HG02763 (cell line): ENCODE measurements around the gene STXBP4.
A peak's percentile ranks its signal among the peaks of the same experiment; 100 is the strongest.

Experiments
- ATAC-seq: cut with Tn5 transposase; IDR thresholded peaks from one replicate; pipeline ENCODE4 v1.9.1; 2021; ENCODE audit warnings: mild to moderate bottlenecking, moderate library complexity; ENCODE audit not compliant: unreplicated experiment

Gene STXBP4

DNA sequence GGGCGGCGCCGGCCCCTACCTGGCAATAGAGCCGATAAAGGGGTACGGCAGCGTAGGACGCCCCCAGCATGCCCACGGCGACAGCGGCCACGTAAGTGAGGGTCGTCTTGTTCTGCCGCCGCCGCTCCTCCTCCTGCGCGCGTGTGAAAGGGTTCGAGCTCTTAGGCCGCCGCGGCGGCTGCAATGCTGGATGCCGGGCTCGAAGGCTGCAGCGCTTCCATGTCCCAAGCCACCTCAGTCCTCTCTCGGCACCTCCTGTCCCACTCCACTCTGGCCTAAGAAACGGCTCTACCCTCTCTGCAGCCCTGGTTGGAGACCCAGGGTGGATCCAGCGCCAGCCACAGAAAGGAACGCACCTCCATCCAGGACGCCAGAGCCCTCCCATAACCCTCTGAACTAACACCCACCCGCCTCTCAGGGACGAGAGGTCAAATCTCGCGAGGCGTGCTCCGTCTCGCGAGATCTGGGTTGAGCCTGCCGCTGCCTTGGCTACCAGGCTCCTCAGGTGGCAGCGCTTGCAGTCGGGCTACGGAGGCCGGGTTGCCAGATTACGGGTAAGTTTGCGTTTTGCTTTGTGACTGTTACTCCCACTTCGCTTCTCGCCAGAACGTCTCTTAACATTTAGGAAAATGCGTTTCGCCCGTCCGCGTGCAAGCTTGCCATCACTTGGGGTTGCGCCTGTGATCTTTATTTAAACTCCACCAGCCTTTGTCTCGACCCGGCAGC is at the start of gene STXBP4, which contains the start of gene COX11:
STXBP4 (plus strand) TSS at position 504 of the 726 bp plus-strand sequence. CDS start 17,455 bp downstream, outside the sequence.
COX11 (minus strand) TSS at position 393 of the 726 bp plus-strand sequence; CDS start at position 385, 8 bp downstream.
- ATAC-seq = peak; percentile 88

- no peak for ATAC-seq
These were observed 49.1 kb upstream of the STXBP4 start for GRCh38 chr17:54919425-54919824.

DNA sequence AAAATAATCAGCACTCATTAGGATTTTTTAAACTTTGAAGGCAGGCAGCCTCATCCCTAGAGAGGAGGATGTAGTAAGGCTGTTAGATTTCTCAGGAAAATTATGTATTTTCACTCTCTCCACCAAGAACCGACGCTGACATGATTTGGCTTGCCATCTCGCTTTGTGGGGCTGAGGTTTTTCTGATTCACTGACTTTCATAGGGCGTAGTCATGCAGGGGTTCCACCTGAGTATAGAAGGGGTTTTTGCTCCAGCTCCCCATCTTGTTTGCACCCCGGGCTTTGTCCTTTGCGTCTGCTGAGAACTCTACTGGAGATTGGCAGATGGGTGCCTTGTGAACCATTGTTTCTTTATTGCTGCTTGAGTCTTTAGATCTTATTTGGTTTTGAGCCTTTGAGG is 47.7 kb upstream of the STXBP4 start:
- ATAC-seq = no peak

DNA sequence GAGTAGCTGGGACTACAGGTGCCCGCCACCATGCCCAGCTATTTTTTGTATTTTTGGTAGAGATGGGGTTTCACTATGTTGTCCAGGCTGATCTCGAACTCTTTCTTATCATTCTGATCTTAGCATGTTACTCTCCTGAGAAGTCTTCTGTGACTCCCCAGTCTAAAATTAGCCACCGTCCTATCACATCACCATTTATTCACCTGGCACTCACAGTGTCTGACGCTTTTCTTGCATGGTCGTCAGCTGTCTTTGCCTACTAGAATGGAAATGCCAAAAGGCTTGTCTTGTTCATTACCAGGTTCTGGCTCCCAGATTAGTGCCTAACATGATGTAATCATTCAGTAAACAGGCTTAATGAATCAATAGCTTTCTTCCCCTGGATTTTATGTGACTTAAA is 44.2 kb upstream of the STXBP4 start:
- no peak for ATAC-seq

GRCh38 chr17:54927525-54927924 is 41.0 kb upstream of the STXBP4 start:
- ATAC-seq = no peak

DNA sequence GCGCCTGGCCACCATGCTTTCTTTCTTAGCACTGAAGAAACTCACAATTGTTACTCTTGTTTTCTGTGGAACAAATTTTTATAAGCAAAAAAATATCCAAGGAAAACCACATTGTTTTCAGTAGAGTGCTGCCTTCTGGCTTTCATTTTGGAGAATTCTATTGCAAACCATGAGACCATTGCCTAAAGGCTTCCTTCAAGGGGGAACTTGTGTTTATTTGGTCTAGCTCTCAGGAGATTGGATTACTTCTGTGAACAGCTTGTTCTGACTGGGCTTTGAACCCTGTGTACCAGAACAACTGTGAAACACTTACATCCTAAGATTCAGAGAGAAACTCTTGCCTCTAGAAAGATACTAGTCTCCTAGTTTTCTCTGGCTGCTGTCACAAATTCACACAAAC is 35.9 kb upstream of the STXBP4 start:
- no peak for ATAC-seq

GRCh38 chr17:54933921-54934320 is 34.6 kb upstream of the STXBP4 start:
- ATAC-seq = no peak

- no peak for ATAC-seq
These were observed 33.1 kb upstream of the STXBP4 start for GRCh38 chr17:54935471-54935870.

DNA sequence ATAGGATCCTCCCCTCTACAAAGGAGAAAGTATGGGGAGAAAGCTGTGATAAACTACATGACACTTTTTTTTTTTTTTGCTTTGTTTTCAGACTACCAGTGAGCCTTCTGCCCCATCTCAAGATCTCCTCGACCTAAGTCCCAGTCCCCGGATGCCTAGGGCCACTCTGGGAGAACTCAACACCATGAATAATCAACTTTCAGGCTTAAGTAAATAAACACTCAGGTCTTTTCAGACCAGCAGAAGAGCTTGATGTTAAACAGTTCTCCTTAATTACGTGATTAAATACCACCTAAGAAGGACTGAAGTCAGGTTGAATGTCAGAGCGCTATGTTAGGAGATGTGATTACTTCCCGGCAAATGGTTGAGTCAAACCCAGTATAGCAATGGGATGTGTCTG is 31.5 kb upstream of the STXBP4 start:
- no peak for ATAC-seq

GRCh38 chr17:54937426-54937825 is 31.1 kb upstream of the STXBP4 start:
- no peak for ATAC-seq

DNA sequence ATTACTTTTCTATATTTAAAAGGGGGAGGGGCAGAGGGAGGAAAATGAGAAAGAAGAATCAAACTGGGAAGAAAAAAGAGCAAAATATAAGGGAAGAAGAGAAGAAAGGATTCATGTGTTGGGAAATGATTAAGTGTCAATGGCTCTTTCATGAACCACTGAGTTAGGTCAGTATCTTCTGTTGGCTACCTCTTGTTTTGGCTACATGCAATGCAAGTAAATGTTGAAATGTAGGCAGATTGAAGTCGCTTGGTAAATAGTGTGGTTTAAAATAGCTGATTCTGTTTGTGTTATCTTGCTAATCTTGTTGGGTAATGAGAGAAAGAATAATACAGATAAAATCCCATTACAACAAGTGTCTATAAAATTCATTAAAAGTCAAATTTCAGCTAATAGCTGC is 27.3 kb upstream of the STXBP4 start:
- ATAC-seq = no peak

DNA sequence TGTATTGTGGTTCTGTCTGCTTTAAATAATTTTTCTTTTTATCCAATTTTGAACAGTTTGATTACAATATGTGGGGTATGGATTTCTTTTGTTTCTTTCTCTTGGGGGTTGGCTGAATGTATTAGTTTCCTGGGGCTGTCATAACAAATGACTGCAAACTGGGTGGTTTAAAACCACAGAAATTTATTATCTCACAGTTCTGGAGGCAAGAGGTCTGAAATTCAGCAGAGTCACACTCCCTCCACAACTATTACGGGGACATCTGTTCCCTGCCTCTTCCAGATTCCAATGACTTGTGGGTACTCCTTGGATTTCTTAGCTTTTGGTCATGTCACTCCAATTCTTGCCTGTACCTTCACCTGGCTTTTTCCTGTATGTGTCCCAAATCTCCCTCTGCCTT is 23.8 kb upstream of the STXBP4 start:
- no peak for ATAC-seq

- no peak for ATAC-seq
These were observed 23.3 kb upstream of the STXBP4 start for GRCh38 chr17:54945231-54945630.

GRCh38 chr17:54945671-54946070 is 22.9 kb upstream of the STXBP4 start:
- ATAC-seq = no peak

- ATAC-seq = no peak
These were observed 21.2 kb upstream of the STXBP4 start for GRCh38 chr17:54947396-54947795.

GRCh38 chr17:54948380-54948779 is 20.2 kb upstream of the STXBP4 start:
- no peak for ATAC-seq

DNA sequence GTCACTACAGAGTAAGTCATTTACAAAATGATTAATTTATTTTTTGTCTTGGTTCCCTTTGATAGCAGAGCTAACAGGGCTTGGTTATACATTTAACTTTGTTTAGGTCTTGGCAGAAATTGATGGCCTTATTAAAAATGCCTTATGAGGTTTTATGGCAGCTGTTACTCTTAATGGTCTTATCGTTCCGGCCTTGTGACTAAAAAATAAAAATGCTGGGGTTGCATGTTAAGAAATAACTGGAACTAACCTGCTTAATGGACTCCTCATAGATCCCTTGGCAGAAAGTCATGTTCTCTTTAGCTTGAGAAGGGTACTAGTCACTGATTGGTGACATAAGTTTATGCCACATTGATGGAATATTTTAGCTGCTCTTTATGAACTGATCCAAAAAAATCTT is 18.4 kb upstream of the STXBP4 start:
- ATAC-seq = no peak

DNA sequence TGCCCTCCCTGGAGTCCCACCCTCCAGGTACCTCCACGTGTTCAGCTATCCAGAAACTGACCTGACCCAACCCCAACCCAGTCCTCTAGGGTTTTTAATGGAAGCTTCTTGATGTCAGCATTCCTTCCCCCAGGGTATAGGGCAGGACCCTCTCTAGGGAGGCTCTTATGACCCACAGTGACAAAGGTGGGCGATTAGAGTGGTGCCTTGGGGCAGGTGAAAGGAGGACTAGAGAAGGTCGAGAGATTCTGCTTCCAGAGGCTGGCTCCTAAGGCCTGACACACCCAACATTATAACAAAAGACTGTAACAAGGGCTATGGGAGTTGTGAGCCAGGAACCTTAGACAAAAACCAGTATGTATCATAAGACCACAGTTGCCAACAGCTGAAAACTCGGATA is 17.3 kb upstream of the STXBP4 start:
- ATAC-seq = no peak

- no peak for ATAC-seq
These were observed 11.8 kb upstream of the STXBP4 start for GRCh38 chr17:54956791-54957190.

- ATAC-seq = peak; percentile 9
These were observed 824 bp upstream of the STXBP4 start for GRCh38 chr17:54967621-54968261.

DNA sequence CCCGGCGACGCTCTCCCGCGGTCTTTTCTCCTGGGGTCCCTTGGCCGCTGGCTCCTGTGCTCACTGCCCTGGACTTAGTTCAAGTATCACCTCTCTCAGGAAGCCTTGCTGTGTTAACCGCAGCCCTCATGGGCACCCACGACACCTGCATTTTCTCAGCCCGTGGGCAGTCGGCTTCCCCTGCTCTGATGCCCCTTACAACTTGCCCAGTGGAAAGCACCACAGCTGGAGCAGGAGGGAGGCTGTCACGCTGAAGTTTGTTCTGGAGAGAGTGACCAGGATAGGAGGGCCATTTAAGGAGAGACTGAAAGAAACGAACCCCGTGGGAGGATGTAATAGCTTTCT is 395 bp downstream of the STXBP4 start:
- peak; percentile 30 for ATAC-seq
